Nephron progenitor cell (in vitro differentiated cells): ENCODE results near the gene LTA4H.

ENCODE experiments used
- DNase-seq: peaks from one replicate; pipeline ENCODE4 v3.0.0; 2021
- H3K27ac Mint-ChIP-seq: 2 replicates; pipeline ENCODE4 v1.8.0; 2021; ENCODE audit warnings: mild to moderate bottlenecking, moderate library complexity, mixed read lengths
- H3K27me3 Mint-ChIP-seq: 2 replicates; pipeline ENCODE4 v1.8.0; 2021; ENCODE audit warnings: mild to moderate bottlenecking, low read depth, mixed read lengths; ENCODE audit not compliant: poor library complexity
- H3K36me3 Mint-ChIP-seq: 2 replicates; pipeline ENCODE4 v1.8.0; 2021; ENCODE audit warnings: low read depth, mixed read lengths
- H3K4me1 Mint-ChIP-seq: 2 replicates; pipeline ENCODE4 v1.8.0; 2021; ENCODE audit warnings: mixed read lengths
- H3K4me3 Mint-ChIP-seq: 2 replicates; pipeline ENCODE4 v1.8.0; 2021; ENCODE audit warnings: mild to moderate bottlenecking, moderate library complexity, mixed read lengths
- H3K9me3 Mint-ChIP-seq: 2 replicates; pipeline ENCODE4 v1.8.0; 2021; ENCODE audit warnings: mild to moderate bottlenecking, moderate library complexity, mixed read lengths
- TF ChIP-seq, protein P1 (sequence below): fragments of 200-600 bp; sonication (generic); IDR thresholded peaks from 2 replicates; pipeline ENCODE4 v1.5.0; 2021; ENCODE audit warnings: antibody characterized with exemption

LTA4H gene

DNA sequence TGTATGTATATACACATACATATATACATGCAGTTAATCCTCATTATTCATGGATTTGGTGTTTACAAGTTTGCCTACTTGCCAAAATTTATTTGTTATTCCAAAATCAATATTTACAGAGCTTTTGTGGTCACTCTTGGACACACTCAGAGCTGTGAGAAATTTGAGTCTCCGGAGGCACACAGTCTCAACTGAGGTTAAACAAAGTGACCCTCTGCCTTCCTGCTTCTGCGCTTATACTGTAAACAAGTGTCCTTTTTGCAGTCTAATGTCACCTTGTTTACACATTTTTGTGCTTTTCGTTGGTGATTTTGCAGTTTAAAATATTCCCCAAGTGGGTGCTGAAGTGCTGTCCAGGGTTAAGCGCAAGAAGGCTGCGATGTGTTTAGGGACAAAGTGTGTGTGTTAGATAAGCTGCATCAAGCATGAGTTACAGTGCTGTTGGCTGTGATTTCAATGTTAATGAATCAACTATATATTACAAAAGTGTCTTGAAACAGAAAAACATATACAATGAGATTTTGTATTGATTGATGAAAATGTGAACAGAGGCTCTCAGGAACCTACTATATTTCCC, 13.1 kb upstream of the LTA4H start:
- no peaks in the 10 kb centered on the region for H3K36me3 Mint-ChIP-seq
- peaks cover 41% of the 10 kb centered on the region for H3K4me1 Mint-ChIP-seq
- peaks cover 7% of the 10 kb centered on the region for H3K27me3 Mint-ChIP-seq
- TF ChIP-seq, protein P1, sequence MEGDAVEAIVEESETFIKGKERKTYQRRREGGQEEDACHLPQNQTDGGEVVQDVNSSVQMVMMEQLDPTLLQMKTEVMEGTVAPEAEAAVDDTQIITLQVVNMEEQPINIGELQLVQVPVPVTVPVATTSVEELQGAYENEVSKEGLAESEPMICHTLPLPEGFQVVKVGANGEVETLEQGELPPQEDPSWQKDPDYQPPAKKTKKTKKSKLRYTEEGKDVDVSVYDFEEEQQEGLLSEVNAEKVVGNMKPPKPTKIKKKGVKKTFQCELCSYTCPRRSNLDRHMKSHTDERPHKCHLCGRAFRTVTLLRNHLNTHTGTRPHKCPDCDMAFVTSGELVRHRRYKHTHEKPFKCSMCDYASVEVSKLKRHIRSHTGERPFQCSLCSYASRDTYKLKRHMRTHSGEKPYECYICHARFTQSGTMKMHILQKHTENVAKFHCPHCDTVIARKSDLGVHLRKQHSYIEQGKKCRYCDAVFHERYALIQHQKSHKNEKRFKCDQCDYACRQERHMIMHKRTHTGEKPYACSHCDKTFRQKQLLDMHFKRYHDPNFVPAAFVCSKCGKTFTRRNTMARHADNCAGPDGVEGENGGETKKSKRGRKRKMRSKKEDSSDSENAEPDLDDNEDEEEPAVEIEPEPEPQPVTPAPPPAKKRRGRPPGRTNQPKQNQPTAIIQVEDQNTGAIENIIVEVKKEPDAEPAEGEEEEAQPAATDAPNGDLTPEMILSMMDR = no peak
- H3K27ac Mint-ChIP-seq = peak overlapping the region; percentile 85
- peak overlapping the region; percentile 31 for H3K4me3 Mint-ChIP-seq
- H3K9me3 Mint-ChIP-seq = peaks cover 12% of the 10 kb centered on the region
- DNase-seq = no peak

GRCh38 chr12:96047229-96048211, 12.1 kb upstream of the LTA4H start:
- Mint-ChIP-seq H3K4me3 (peak overlapping the region; percentile 16), H3K27me3 (peaks cover 7% of the 10 kb centered on the region), H3K36me3 (no peaks in the 10 kb centered on the region), H3K4me1 (peaks cover 41% of the 10 kb centered on the region), H3K9me3 (peaks cover 12% of the 10 kb centered on the region), H3K27ac (peak overlapping the region; percentile 85)
- DNase-seq = no peak
- TF ChIP-seq, protein P1 = no peak

GRCh38 chr12:96046543-96047228, 11.3 kb upstream of the LTA4H start:
- no peaks in the 10 kb centered on the region for H3K36me3 Mint-ChIP-seq
- peak overlapping the region; percentile 70 for H3K27ac Mint-ChIP-seq
- peaks cover 7% of the 10 kb centered on the region for H3K27me3 Mint-ChIP-seq
- no peak for DNase-seq
- peaks cover 41% of the 10 kb centered on the region for H3K4me1 Mint-ChIP-seq
- TF ChIP-seq, protein P1 = no peak
- no peak overlapping the region for H3K4me3 Mint-ChIP-seq
- H3K9me3 Mint-ChIP-seq = peaks cover 9% of the 10 kb centered on the region

DNA sequence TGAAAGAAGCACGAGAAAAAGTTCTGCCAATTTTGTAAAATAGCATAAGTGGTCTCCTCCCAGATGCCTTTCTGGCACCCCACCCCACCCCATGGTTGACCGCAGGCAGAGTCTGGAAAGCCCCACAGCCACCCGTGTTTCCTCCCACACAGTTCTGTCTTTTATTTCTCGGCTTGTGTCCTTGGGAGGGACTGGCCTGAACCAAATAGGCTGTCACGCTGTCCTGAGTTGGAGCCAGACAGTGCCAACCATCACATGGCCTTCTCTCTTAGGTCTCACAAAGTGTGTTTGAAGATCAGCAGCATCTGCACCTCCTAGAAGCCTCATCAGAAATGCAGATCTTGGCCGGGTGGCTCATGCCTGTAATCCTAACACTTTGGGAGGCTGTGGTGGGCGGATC, 10.2 kb upstream of the LTA4H start:
- no peak for DNase-seq
- Mint-ChIP-seq H3K36me3 (no peaks in the 10 kb centered on the region), H3K27me3 (peaks cover 7% of the 10 kb centered on the region), H3K4me1 (peaks cover 41% of the 10 kb centered on the region), H3K27ac (no peak overlapping the region), H3K4me3 (no peak overlapping the region), H3K9me3 (peaks cover 9% of the 10 kb centered on the region)
- TF ChIP-seq, protein P1 = no peak

DNA sequence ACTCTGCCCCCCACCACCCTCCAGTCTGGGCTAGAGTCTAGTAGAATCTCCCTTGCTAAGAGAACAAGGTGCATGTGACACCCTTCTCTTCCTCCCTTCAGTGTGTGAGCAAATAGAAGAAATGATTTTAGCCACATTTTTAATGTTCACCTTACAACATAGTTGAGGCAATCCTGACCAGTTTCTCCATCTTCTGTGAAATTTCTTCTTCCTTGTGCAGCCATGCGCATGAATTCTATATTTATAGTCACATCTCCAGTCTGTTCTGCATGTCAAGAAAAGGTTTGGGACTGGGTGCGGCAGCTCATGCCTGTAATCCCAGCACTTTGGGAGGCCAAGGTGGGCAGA, 9.5 kb upstream of the LTA4H start:
- peaks cover 8% of the 10 kb centered on the region for H3K27me3 Mint-ChIP-seq
- H3K9me3 Mint-ChIP-seq = peaks cover 3% of the 10 kb centered on the region
- H3K4me3 Mint-ChIP-seq = no peak overlapping the region

More for the DNA sequence above, 9.5 kb upstream of the LTA4H start:
- H3K4me1 Mint-ChIP-seq = peaks cover 41% of the 10 kb centered on the region
- no peak for DNase-seq
- no peak overlapping the region for H3K27ac Mint-ChIP-seq
- TF ChIP-seq, protein P1 = no peak
- no peaks in the 10 kb centered on the region for H3K36me3 Mint-ChIP-seq
